CD14-positive monocyte (primary cell): ENCODE results near the gene BBOF1. TPM values are rescaled to one million over a fixed set of nuclear protein-coding genes. Genes with fewer than 3 reads are reported as not detected.

Experiments used
- DNase-seq, 3 donors: peaks; one replicate each; pipeline ENCODE4 v3.0.0-alpha.2; 2011 to 2022
- H2AFZ ChIP-seq: 2 replicates; pipeline ENCODE4 v1.6.0; 2012; ENCODE audit warnings: mild to moderate bottlenecking, low read depth, low read length, inconsistent platforms; ENCODE audit not compliant: insufficient read depth, poor library complexity, severe bottlenecking
- H3K27ac ChIP-seq, 2 donors: 1 replicate in 1 of 2; 2 replicates in 1 of 2; pipeline ENCODE4 v1.5.1; 2012 to 2013; ENCODE audit warnings: low read length in 2 of 2, control low read depth in 1 of 2, inconsistent platforms in 1 of 2, low read depth in 1 of 2, mild to moderate bottlenecking in 1 of 2
- H3K27me3 ChIP-seq, 2 donors: one replicate each; pipeline versions ENCODE4 v1.6.0 to v1.6.1; 2011 to 2013; ENCODE audit warnings: low read length in 2 of 2; ENCODE audit not compliant: control insufficient read depth in 2 of 2, insufficient read depth in 2 of 2
- H3K36me3 ChIP-seq, 2 donors: replicated peaks in 1 of 2; 1 replicate in 1 of 2; 2 replicates in 1 of 2; pipeline versions ENCODE4 v1.5.1 to v1.6.1; 2012 to 2013; ENCODE audit warnings: low read length in 2 of 2, control low read depth in 1 of 2, inconsistent platforms in 1 of 2, mild to moderate bottlenecking in 1 of 2; ENCODE audit not compliant: insufficient read depth in 2 of 2, control insufficient read depth in 1 of 2
- H3K4me1 ChIP-seq, 2 donors: 1 replicate in 1 of 2; 2 replicates in 1 of 2; pipeline versions ENCODE4 v1.5.1 to v1.6.1; 2012 to 2013; ENCODE audit warnings: low read length in 2 of 2, control low read depth in 1 of 2, inconsistent platforms in 1 of 2, mild to moderate bottlenecking in 1 of 2, moderate library complexity in 1 of 2; ENCODE audit not compliant: insufficient read depth in 2 of 2, control insufficient read depth in 1 of 2
- H3K4me2 ChIP-seq: replicated peaks from 2 replicates; pipeline ENCODE3; 2012; ENCODE audit warnings: low read length, moderate library complexity, mild to moderate bottlenecking; ENCODE audit not compliant: poor library complexity, severe bottlenecking; ENCODE audit errors: extremely low read depth
- H3K4me3 ChIP-seq, 3 experiments: fragments of 200-600 bp in 1 of 3; sonication (generic) in 1 of 3; replicated peaks in 1 of 3; 1 replicate in 2 of 3; 2 replicates in 1 of 3; pipeline ENCODE4 v1.5.1; 2011 to 2013; ENCODE audit warnings: low read length in 3 of 3, mild to moderate bottlenecking in 3 of 3, control low read depth in 2 of 3, low read depth in 2 of 3, inconsistent platforms in 1 of 3, moderate library complexity in 1 of 3
- H3K79me2 ChIP-seq: 2 replicates; pipeline ENCODE4 v1.6.0; 2012; ENCODE audit warnings: mild to moderate bottlenecking, control low read depth, inconsistent platforms, low read length, moderate library complexity; ENCODE audit not compliant: insufficient read depth
- H3K9ac ChIP-seq: 2 replicates; pipeline ENCODE4 v1.6.0; 2017; ENCODE audit warnings: low read length, mild to moderate bottlenecking; ENCODE audit not compliant: insufficient read depth, poor library complexity, severe bottlenecking
- H3K9me3 ChIP-seq, 2 donors: replicated peaks in 1 of 2; 1 replicate in 1 of 2; 2 replicates in 1 of 2; pipeline versions ENCODE4 v1.5.1 to v1.6.1; 2012 to 2013; ENCODE audit warnings: low read length in 2 of 2, control low read depth in 1 of 2; ENCODE audit not compliant: control insufficient read depth in 1 of 2, insufficient read depth in 1 of 2
- H4K20me1 ChIP-seq: 2 replicates; pipeline ENCODE4 v1.6.0; 2012; ENCODE audit warnings: mild to moderate bottlenecking, low read length, control low read depth, moderate library complexity; ENCODE audit not compliant: insufficient read depth
- H3K27ac Mint-ChIP-seq, 7 donors: one replicate each; pipeline ENCODE4 v1.8.0; 2020; ENCODE audit warnings: mild to moderate bottlenecking in 7 of 7, mixed read lengths in 7 of 7, moderate library complexity in 6 of 7, inconsistent platforms in 2 of 7
- H3K27me3 Mint-ChIP-seq, 3 donors: one replicate each; pipeline ENCODE4 v1.8.0; 2021 to 2022; ENCODE audit warnings: low read depth in 3 of 3, mild to moderate bottlenecking in 3 of 3, mixed read lengths in 3 of 3, moderate library complexity in 3 of 3, inconsistent platforms in 1 of 3
- H3K36me3 Mint-ChIP-seq, 2 donors: one replicate each; pipeline ENCODE4 v1.8.0; 2020; ENCODE audit warnings: mixed read lengths in 2 of 2, inconsistent platforms in 1 of 2, mild to moderate bottlenecking in 1 of 2
- H3K4me1 Mint-ChIP-seq: one replicate; pipeline ENCODE4 v1.8.0; 2020; ENCODE audit warnings: mild to moderate bottlenecking, mixed read lengths
- H3K4me3 Mint-ChIP-seq, 2 donors: one replicate each; pipeline ENCODE4 v1.8.0; 2020; ENCODE audit warnings: mild to moderate bottlenecking in 2 of 2, mixed read lengths in 2 of 2, moderate library complexity in 1 of 2
- H3K9me3 Mint-ChIP-seq, 7 donors: one replicate each; pipeline ENCODE4 v1.8.0; 2020 to 2022; ENCODE audit warnings: mixed read lengths in 7 of 7, mild to moderate bottlenecking in 6 of 7, moderate library complexity in 6 of 7, inconsistent platforms in 2 of 7
- CTCF ChIP-seq: fragments of 200-600 bp; IDR thresholded peaks from one replicate; pipeline ENCODE4 v1.8.0; 2022; ENCODE audit warnings: antibody characterized with exemption, mild to moderate bottlenecking
- WGBS: methylation state at CpG from one replicate; pipeline ENCODE4 v1.1.5; 2013; ENCODE audit warnings: missing lambda C conversion rate; ENCODE audit not compliant: insufficient coverage; 5-methylcytosine and 5-hydroxymethylcytosine counted together
- intact Hi-C, 2 donors: fragments of 100-400 bp; cut with micrococcal nuclease; formaldehyde crosslinking; loops; one replicate each; pipeline versions ENCODE4 v1.15.0 to v1.15.1; 2023
- polyA plus RNA-seq, 3 donors: library from polyadenylated mRNA; depleted of rRNA in 1 of 3; unstranded in 2 of 3; stranded (reverse) in 1 of 3; fragments of 300-500 nt in 2 of 3; fragments of >200 nt in 1 of 3; fragmentation: Illumina TruSeq in 2 of 3; gene quantifications; 1 replicate in 2 of 3; 2 replicates in 1 of 3; pipeline ENCODE4 v1.2.3, GENCODE V29; 2012 to 2021

Gene BBOF1
- polyA plus RNA-seq, 3 donors = 0.01 to 0.94 TPM; not detected in 1

DNA sequence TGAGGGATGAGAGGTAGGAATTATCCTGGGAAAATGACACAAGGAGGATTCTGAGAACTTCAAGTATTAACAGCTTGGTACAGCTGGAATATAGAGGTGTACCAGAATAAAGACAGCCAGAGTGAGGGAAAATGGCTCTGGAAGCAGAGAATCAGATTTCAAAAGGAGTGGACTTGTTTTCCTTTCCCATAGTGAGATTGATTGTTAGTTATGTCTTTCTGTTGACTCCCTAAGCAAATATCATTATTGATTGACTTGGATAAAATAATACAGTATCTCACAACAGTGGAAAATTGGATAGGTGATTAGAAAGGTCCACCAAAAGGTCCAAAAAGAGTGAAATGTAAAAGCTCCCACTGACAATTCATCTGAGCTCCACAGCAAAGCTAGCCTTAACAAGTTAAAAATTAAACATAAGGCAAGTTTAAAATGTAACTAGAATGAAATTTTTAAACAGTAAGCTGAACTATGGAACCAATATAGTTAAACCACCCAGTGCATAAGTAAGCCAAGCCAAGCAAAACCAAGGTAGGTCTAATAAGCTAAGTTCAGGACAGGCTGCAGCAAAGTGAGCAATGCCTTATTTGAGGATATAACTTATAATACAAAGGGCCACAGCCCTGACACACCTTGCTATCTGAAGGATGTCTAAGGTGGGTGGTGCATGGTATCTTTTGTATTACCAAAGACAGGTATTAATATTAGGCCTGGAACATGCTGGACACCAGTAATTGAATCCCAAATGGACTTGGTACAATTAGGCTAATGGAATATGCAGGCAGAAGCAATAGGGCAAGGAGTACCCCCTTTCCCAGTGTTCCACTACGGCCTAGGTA is 21.8 kb upstream of the BBOF1 start:
- no peaks in the 10 kb centered on the region for H3K27me3 ChIP-seq
- no peak overlapping the region for H3K4me3 ChIP-seq
- Mint-ChIP-seq H3K4me3 (no peak overlapping the region), H3K9me3 (peaks cover 0 to 1% (median 0%) of the 10 kb centered on the region in 7 donors), H3K4me1 (no peaks in the 10 kb centered on the region), H3K27ac (no peak overlapping the region), H3K36me3 (peaks cover 17 to 19% of the 10 kb centered on the region in 2 donors), H3K27me3 (peaks cover 0 to 1% (median 0%) of the 10 kb centered on the region in 3 donors)
- DNase-seq = no peak
- no peak for TF ChIP-seq CTCF
- 100% methylated on average over 1 of the region's 1 CpG for WGBS
- no peak overlapping the region for H3K27ac ChIP-seq
- no peaks in the 10 kb centered on the region for H3K9me3 ChIP-seq
- H3K36me3 ChIP-seq = peaks cover 0 to 18% of the 10 kb centered on the region in 2 donors
- no peak overlapping the region for H3K9ac ChIP-seq
- H3K4me2 ChIP-seq = no peak overlapping the region
- intact Hi-C loops = no loop called here
- no peaks in the 10 kb centered on the region for H3K4me1 ChIP-seq
- H3K79me2 ChIP-seq = no peaks in the 10 kb centered on the region
- H4K20me1 ChIP-seq = no peaks in the 10 kb centered on the region
- no peak overlapping the region for H2AFZ ChIP-seq

- no peak overlapping the region for H3K4me3 ChIP-seq
- H4K20me1 ChIP-seq = no peaks in the 10 kb centered on the region
- Mint-ChIP-seq H3K4me3 (no peak overlapping the region), H3K27me3 (peaks cover 0 to 1% (median 0%) of the 10 kb centered on the region in 3 donors), H3K27ac (no peak overlapping the region), H3K9me3 (no peaks in the 10 kb centered on the region), H3K36me3 (peaks cover 18 to 20% of the 10 kb centered on the region in 2 donors), H3K4me1 (no peaks in the 10 kb centered on the region)
- TF ChIP-seq CTCF = no peak
- intact Hi-C loops = no loop called here
- H3K4me2 ChIP-seq = no peak overlapping the region
- peaks cover 0 to 19% of the 10 kb centered on the region in 2 donors for H3K36me3 ChIP-seq
- H3K27ac ChIP-seq = no peak overlapping the region
- H3K27me3 ChIP-seq = no peaks in the 10 kb centered on the region
- no peak overlapping the region for H2AFZ ChIP-seq
- WGBS = 97% methylated on average over 3 of the region's 7 CpGs
- H3K4me1 ChIP-seq = no peaks in the 10 kb centered on the region
- no peaks in the 10 kb centered on the region for H3K9me3 ChIP-seq
- no peak overlapping the region for H3K9ac ChIP-seq
- no peak for DNase-seq
- no peaks in the 10 kb centered on the region for H3K79me2 ChIP-seq
These were observed 21.2 kb upstream of the BBOF1 start for GRCh38 chr14:73997944-73998447.
